ENCODE results near the gene BCL3. TPM values are rescaled to one million over a fixed set of nuclear protein-coding genes. Genes with fewer than 3 reads are reported as not detected.

Gene BCL3
- total RNA-seq, 2 experiments from 2014 or later = 75.0 to 79.6 TPM

DNA sequence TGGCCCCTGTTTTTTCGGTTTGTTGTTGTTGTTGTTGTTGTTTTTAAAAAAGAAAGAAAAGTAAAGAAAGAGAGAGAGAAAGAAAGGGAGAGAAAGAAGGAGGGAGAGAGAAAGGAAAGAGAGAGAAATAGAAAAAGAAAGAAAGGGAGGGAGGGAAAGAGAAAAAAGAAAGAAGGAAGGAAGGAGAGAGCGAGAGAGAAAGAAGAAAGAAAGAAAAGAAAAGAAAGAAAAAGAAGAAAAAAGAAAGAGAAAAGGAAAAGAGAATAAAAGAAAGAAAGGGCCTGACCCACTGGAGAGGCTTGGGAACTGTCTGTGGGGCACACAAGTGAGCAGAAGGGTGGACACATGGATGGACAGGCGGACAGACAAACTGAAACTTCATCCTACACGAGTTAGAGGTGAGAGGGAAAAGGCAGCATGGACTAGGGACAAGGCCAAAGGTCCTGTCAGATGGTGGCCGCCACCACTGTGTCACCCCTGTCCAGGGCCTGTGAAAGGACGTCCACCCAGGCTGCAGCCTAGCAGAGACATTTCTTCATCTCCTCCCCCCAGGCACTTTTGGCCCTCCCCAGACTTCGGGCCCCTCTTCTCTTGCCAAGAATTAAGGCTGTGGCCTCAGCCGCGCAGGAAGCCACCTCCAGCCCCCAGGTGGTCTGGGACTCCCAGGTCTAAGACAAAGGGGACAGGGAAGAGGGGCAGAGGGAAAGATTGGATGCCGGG, 51.3 kb downstream of the BCL3 start:
- POLR2A ChIA-PET = no interaction called here
- no peaks in the 10 kb centered on the region for H3K36me3 Mint-ChIP-seq

DNA sequence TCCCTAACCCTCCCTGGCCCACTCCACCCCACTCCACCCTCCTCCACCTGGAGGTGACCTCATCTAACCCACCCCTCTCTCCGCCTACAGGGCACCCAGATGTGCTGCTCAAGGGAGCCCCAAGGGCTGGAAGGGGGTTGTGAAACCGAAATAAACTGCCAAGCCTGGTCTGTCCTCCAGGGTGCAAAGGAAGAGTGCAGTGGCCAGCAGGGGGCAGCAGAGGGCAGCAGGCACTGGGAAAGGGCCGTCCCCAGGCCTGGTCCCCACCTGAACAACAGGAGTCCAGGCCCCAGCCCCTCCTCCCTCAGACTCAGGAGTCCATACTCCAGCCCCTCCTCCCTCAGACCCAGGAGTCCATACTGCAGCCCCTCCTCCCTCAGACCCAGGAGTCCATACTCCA, 52.0 kb downstream of the BCL3 start:
- H3K9me3 Mint-ChIP-seq = peaks cover 4% of the 10 kb centered on the region
- no peak overlapping the region for H3K4me3 Mint-ChIP-seq
- CTCF ChIA-PET = no interaction called here
- POLR2A ChIA-PET = no interaction called here
- intact Hi-C loops (cut with micrococcal nuclease) = loop anchor here (1.0 kb wide), 1 partner anchor 45 kb away; no protein-coding TSS in a partner anchor
- no peaks in the 10 kb centered on the region for H3K36me3 Mint-ChIP-seq
- H3K27ac Mint-ChIP-seq = no peak overlapping the region
- H3K27me3 Mint-ChIP-seq = no peaks in the 10 kb centered on the region
- peak; percentile 88 for DNase-seq
- H3K4me1 Mint-ChIP-seq (ENCODE audit: low read depth) = peaks cover 14% of the 10 kb centered on the region

More for the DNA sequence above, 51.3 kb downstream of the BCL3 start:
- H3K9me3 Mint-ChIP-seq = peaks cover 4% of the 10 kb centered on the region
- H3K27me3 Mint-ChIP-seq = no peaks in the 10 kb centered on the region
- no peak for DNase-seq
- no peak overlapping the region for H3K27ac Mint-ChIP-seq
- CTCF ChIA-PET = interaction anchor here (1.8 to 2.2 kb wide), 2 partner anchors 15 to 146 kb away, joined by 4 to 9 read pairs; no protein-coding TSS in a partner anchor
- H3K4me1 Mint-ChIP-seq (ENCODE audit: low read depth) = peaks cover 14% of the 10 kb centered on the region
- H3K4me3 Mint-ChIP-seq = no peak overlapping the region
- intact Hi-C loops (cut with micrococcal nuclease) = loop anchor here (1.0 kb wide), 1 partner anchor 46 kb away; no protein-coding TSS in a partner anchor

DNA sequence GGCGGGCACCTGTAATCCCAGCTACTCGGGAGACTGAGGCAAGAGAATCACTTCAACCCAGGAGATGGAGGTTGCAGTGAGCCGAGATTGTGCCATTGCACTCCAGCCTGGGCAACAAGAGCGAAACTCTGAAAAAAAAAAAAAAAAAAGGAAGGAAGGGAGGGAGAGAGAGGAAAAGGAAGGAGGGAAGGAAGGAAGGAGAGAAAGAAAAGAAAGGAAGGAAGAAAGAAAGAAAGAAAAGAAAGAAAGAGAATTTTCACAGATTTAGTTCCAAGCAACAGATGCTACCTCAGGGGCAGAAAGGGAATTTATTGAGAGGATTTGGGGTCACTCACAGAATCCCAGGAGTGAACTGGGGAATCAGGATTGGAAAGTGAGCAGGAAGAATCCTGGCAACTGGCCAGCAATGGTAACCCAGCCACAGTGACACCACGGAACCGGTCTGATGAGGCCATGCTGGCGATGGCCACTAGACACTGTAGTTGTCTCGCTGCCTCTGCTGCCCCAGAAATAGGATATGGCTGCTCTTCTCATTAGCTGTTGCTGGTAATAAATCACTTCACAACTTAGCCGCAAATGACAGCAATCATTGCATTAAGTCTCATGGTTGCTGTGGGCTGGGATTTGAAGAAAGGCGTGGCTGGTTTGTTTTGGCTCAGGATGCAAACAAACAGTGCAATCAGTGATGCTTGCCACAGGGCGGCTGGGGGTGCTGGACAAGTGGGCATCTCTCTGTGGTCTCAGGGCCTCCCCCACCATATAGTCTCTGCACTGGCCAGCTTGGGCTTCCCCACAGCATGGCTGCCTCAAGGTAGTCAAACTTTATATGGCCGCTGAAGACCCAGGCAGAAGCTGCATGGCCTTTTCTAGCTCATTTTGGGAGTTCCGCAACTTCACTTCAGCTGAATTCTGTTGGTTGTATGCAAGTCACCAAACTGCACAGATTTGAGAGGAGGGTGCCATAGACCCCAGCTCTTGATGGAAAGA, 55.2 kb downstream of the BCL3 start:
- Mint-ChIP-seq H3K27ac (no peak overlapping the region), H3K4me3 (no peak overlapping the region), H3K9me3 (peaks cover 4% of the 10 kb centered on the region), H3K27me3 (peaks cover 6% of the 10 kb centered on the region), H3K36me3 (no peaks in the 10 kb centered on the region), H3K4me1 (ENCODE audit: low read depth) (no peaks in the 10 kb centered on the region)
- CTCF ChIA-PET = interaction anchor here (0.6 to 2.8 kb wide), 5 partner anchors 19 to 1082 kb away, joined by 4 to 10 read pairs (median 4); partner anchors contain the start of gene NECTIN2
- POLR2A ChIA-PET = no interaction called here
- DNase-seq = no peak
- intact Hi-C loops (cut with micrococcal nuclease) = no loop called here

DNA sequence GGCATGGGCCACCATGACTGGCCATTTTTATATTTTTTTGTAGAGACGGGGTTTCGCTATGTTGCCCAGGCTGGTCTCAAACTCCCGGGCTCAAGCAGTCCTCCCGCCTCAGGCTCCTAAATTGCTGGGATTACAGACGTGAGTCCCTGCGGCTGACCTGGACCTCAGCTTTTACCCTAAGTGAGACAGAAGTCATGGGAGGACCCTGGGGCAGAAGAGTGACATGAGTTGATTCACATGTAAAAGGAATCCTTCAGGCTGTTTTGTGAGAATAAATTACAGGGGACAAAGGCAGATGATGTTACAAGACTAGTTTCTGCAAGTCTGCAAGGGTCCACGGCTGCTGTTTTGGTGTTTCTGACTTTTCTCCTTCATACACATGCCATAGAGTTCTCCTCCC, 57.8 kb downstream of the BCL3 start:
- CTCF ChIA-PET = interaction anchor here (1.0 to 2.8 kb wide), 3 partner anchors 22 to 82 kb away, joined by 4 to 10 read pairs (median 8); no protein-coding TSS in a partner anchor
- POLR2A ChIA-PET = no interaction called here
- intact Hi-C loops (cut with micrococcal nuclease) = no loop called here
- H3K27ac Mint-ChIP-seq = no peak overlapping the region
- no peak for DNase-seq
- no peak overlapping the region for H3K4me3 Mint-ChIP-seq
- peaks cover 3% of the 10 kb centered on the region for H3K4me1 Mint-ChIP-seq (ENCODE audit: low read depth)
- peaks cover 15% of the 10 kb centered on the region for H3K27me3 Mint-ChIP-seq
- no peaks in the 10 kb centered on the region for H3K36me3 Mint-ChIP-seq
- H3K9me3 Mint-ChIP-seq = peaks cover 4% of the 10 kb centered on the region

DNA sequence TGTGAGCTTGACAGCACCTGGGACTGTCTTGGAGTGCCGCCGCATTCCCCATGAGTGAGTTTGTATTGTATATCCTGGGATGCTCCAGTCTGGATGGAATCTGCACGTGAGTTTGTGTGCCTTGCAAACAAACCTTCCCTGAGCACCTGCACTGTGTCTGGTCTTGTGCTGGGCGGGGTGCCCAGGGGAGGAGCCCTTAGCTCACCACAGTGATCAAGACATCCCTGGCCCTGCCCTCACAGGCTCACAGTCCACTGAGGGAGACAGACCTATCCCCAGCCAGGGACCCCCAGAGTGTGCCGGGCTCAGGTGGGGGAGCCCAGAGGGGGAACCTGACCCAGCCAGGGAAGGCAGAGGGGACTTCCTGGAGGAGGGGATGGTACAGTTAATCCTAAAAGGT, 58.7 kb downstream of the BCL3 start:
- DNase-seq = no peak
- H3K4me1 Mint-ChIP-seq (ENCODE audit: low read depth) = peaks cover 3% of the 10 kb centered on the region
- H3K27me3 Mint-ChIP-seq = peaks cover 17% of the 10 kb centered on the region
- peaks cover 4% of the 10 kb centered on the region for H3K9me3 Mint-ChIP-seq
- no peak overlapping the region for H3K4me3 Mint-ChIP-seq
- no peak overlapping the region for H3K27ac Mint-ChIP-seq
- H3K36me3 Mint-ChIP-seq = no peaks in the 10 kb centered on the region
- ChIA-PET POLR2A (no interaction called here), CTCF (interaction anchor here (1.2 to 1.5 kb wide), 4 partner anchors 23 to 83 kb away, joined by 3 to 8 read pairs (median 4); no protein-coding TSS in a partner anchor)
- intact Hi-C loops (cut with micrococcal nuclease) = no loop called here

DNA sequence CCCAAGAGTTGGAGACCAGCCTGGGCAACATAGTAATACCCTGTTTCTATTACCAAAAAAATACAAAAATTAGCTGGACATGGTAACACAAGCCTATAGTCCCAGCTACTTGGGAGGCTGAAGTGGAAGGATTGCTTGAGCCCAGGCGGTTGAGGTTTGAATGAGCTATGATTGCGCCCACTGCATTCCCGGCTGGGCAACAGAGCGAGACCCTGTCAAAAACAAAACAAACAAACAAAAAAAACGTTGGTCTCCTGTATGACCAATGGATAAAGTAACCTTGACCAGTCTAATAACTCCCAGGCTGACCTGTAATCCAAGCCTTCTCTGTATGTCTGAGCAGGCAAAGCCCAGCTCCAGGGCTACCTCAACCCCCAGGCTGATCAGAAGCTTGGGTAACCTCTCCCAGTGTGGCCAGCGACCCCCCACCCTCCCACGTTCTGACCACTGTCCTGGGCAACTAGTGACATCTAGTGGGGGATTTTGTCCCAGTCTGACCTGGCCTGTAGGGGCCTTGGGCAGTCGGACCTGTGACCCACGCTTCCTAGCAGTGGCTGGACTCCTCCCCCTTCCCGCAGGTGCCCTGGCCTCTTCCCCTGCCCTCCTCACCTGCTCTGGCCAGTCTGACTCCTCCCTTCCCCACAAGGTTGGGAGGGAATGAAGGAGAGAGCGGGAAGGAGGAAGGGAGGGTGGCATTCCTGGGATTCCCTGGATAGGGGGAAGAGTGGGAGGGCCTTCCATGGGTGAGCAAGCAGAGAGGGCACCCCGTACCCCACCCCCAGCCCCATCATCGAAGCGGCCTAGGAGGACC, 59.3 kb downstream of the BCL3 start:
- Mint-ChIP-seq H3K9me3 (peaks cover 4% of the 10 kb centered on the region), H3K4me3 (no peak overlapping the region), H3K4me1 (ENCODE audit: low read depth) (peaks cover 3% of the 10 kb centered on the region), H3K27ac (no peak overlapping the region), H3K27me3 (peaks cover 17% of the 10 kb centered on the region), H3K36me3 (no peaks in the 10 kb centered on the region)
- intact Hi-C loops (cut with micrococcal nuclease) = no loop called here
- CTCF ChIA-PET = interaction anchor here (1.2 to 1.5 kb wide), 5 partner anchors 24 to 84 kb away, joined by 3 to 8 read pairs (median 4); no protein-coding TSS in a partner anchor
- no peak for DNase-seq
- POLR2A ChIA-PET = no interaction called here

DNA sequence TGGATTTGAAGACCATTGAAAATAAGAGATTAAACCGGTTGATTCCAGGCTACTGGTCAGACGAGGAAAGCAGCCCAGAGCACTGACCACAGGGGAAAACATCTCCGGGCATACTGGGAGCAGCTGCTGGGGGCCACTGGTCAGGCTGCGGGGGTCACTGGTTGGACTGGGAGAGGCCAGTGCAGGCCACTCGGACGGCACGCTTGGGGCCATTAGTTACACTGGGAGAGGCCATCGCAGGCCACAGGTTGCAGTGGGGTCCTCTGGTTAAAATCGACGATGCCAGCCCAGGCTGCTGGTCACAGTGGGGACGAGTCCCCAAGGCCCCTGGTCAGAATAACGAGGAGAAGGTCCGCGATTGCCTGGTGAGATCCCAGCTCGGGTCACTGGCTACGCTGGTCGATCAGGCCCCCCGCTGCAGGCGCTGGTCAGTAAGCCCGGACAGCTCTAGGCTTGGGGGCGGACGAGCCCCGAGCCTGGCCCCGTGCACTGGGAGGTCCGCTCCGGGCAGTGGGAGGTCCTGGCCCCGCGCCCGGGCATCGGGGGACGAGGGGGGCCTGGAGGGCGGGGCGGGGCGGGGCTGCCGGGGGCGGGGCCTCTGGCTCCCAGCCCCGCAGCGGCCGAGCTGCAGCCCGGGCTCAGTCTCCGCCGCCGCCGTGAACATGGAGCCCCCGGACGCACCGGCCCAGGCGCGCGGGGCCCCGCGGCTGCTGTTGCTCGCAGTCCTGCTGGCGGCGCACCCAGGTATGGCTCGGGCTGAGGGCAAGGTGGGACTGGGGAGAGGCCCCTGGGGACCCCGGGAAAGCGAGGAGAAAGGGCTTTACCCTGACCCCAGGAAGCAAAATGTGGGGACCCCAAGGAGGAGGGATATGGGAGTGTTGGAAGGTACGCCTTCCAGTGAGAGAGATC, 60.2 kb downstream of the BCL3 start, which contains the start of gene BCAM:
Gene BCAM, plus strand, starts transcription at position 641 of the 909 bp plus-strand sequence. Its CDS starts 22 bp downstream, at position 663.
- POLR2A ChIA-PET = no interaction called here
- intact Hi-C loops (cut with micrococcal nuclease) = no loop called here
- DNase-seq = no peak
- CTCF ChIA-PET = interaction anchor here (1.0 to 1.5 kb wide), 4 partner anchors 24 to 85 kb away, joined by 3 to 4 read pairs (median 3); no protein-coding TSS in a partner anchor
- no peaks in the 10 kb centered on the region for H3K36me3 Mint-ChIP-seq
- H3K4me1 Mint-ChIP-seq (ENCODE audit: low read depth) = peaks cover 3% of the 10 kb centered on the region
- no peak within 1 kb of the TSS for H3K27ac Mint-ChIP-seq
- H3K4me3 Mint-ChIP-seq = no peak within 1 kb of the TSS
- peaks cover 17% of the 10 kb centered on the region for H3K27me3 Mint-ChIP-seq
- peaks cover 4% of the 10 kb centered on the region for H3K9me3 Mint-ChIP-seq

Small RNA genes lying within 50 kb of the gene (microRNA-seq; reads per million reads assigned to microRNA genes)
- gene MIR8085 (ENCODE audit: borderline microRNAs expressed, borderline number of aligned reads, borderline replicate concordance) = not detected

Other genes starting within 250 kb of the BCL3 start
- 1 to 10 TPM; 4.3 to 5.4 TPM for gene ZNF180, start 248.2 kb upstream of the BCL3 start, total RNA-seq
- gene CEACAM20, start 219.0 kb upstream of the BCL3 start, total RNA-seq = not detected
- not detected for gene IGSF23, start 135.1 kb upstream of the BCL3 start, total RNA-seq
- 1 to 10 TPM; 6.5 to 7.4 TPM for gene PVR, start 104.8 kb upstream of the BCL3 start, total RNA-seq
- under 1 TPM; 0.31 to 0.57 TPM for gene CEACAM19, start 77.2 kb upstream of the BCL3 start, total RNA-seq
- gene CEACAM16, start 49.6 kb upstream of the BCL3 start, total RNA-seq = not detected
- not detected for gene CBLC, start 29.2 kb downstream of the BCL3 start, total RNA-seq
- gene BCAM, start 60.4 kb downstream of the BCL3 start, total RNA-seq = not detected
- gene NECTIN2, start 97.6 kb downstream of the BCL3 start, total RNA-seq = 1 to 10 TPM in 1 of 2 experiments, under 1 TPM in 1; 0.71 to 1.9 TPM
- 10 to 100 TPM; 86.4 to 87.1 TPM for gene TOMM40, start 142.5 kb downstream of the BCL3 start, total RNA-seq
- under 1 TPM; 0.44 to 0.48 TPM for gene APOE, start 157.1 kb downstream of the BCL3 start, total RNA-seq
- 1 to 10 TPM; 1.4 to 2.2 TPM for gene APOC1, start 165.9 kb downstream of the BCL3 start, total RNA-seq
- gene APOC4, start 193.5 kb downstream of the BCL3 start, total RNA-seq = not detected
- gene APOC2, start 197.3 kb downstream of the BCL3 start, total RNA-seq = not detected
- gene CLPTM1, start 206.7 kb downstream of the BCL3 start, total RNA-seq = 10 to 100 TPM; 43.9 to 45.0 TPM

Data from activated CD4-positive, alpha-beta memory T cell treated with anti-CD3 and anti-CD28 coated beads for 36 hours (primary cell).